HG03045 (cell line): ENCODE measurements around the gene CHTOP.

Experiments used
- ATAC-seq: cut with Tn5 transposase; IDR thresholded peaks from one replicate; pipeline ENCODE4 v1.9.1; 2021; ENCODE audit warnings: mild to moderate bottlenecking, moderate library complexity; ENCODE audit not compliant: unreplicated experiment

The CHTOP gene

GRCh38 chr1:153683854-153684253, 50.0 kb downstream of the CHTOP start:
- ATAC-seq, result no peak

GRCh38 chr1:153684892-153685291, 51.0 kb downstream of the CHTOP start:
- ATAC-seq, result no peak

- ATAC-seq, result no peak
Measured at GRCh38 chr1:153685544-153686340, 51.9 kb downstream of the CHTOP start.

GRCh38 chr1:153687346-153688125, 53.7 kb downstream of the CHTOP start:
- ATAC-seq, result no peak

- ATAC-seq, result no peak
Measured at GRCh38 chr1:153688276-153688675, 54.4 kb downstream of the CHTOP start.

- no peak for ATAC-seq
Measured at GRCh38 chr1:153688736-153689328, 55.0 kb downstream of the CHTOP start.

GRCh38 chr1:153693466-153693865, 59.6 kb downstream of the CHTOP start:
- no peak for ATAC-seq
